ENCODE measurements around the gene GRM7. TPM values are rescaled to one million over a fixed set of nuclear protein-coding genes. Genes with fewer than 3 reads are reported as not detected.

The GRM7 gene
- total and polyA plus RNA-seq, 2 donors (not counting 1 experiment from before 2014, with no cell fraction given) = not detected

DNA sequence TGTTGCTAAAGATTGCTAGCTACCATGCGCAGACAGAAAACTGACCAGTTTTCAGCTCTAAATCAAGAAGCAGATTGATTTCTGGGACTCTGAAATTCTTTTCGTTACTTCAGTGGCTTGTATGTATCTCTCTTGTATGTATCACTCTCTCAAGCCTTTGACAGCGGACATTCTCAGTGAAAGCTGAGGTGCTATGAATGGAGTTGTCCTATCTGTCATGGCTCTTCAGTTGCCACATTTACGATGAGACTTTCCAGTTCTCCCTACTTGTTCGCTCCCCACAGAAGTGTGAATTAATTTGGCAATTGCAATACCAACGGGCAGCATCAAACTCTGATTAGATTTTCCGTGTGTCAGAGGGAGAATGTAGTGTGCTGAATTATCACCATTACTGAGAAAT, 432.4 kb downstream of the GRM7 start:
- no peaks in the 10 kb centered on the region for H3K4me1 ChIP-seq (ENCODE audit: control insufficient read depth in 2 of 2, insufficient read depth in 2 of 2, low read length in 2 of 2)
- no peaks in the 10 kb centered on the region for H3K27me3 ChIP-seq (replicated peaks in 1 of 4; ENCODE audit: control extremely low read depth in 1 of 4, control insufficient read depth in 3 of 4, insufficient read depth in 4 of 4, low read length in 3 of 4)
- H3K27ac ChIP-seq (ENCODE audit: low read length in 2 of 2) = no peak overlapping the region
- H2AFZ ChIP-seq (ENCODE audit: insufficient read depth, low read depth, low read length, poor library complexity, severe bottlenecking) = no peak overlapping the region
- H3K4me2 ChIP-seq (replicated peaks; ENCODE audit: low read depth, low read length, poor library complexity, severe bottlenecking) = no peak overlapping the region
- H3K36me3 ChIP-seq (replicated peaks in 1 of 2; ENCODE audit: control extremely low read depth in 1 of 2, control insufficient read depth in 1 of 2, extremely low read depth in 1 of 2, insufficient read depth in 2 of 2, low read length in 1 of 2) = no peaks in the 10 kb centered on the region
- no peak for ATAC-seq (ENCODE audit: low read depth)
- H3K9me3 Mint-ChIP-seq (ENCODE audit: insufficient read depth) = no peaks in the 10 kb centered on the region
- H4K20me1 ChIP-seq (ENCODE audit: control insufficient read depth, insufficient read depth, low read length, poor library complexity, severe bottlenecking) = no peaks in the 10 kb centered on the region
- intact Hi-C loops (cut with micrococcal nuclease) = no loop called here
- no peak overlapping the region for H3K9ac ChIP-seq (ENCODE audit: low read length)
- ChIA-PET POLR2A (no interaction called here), CTCF (no interaction called here)
- TF ChIP-seq, protein P1, sequence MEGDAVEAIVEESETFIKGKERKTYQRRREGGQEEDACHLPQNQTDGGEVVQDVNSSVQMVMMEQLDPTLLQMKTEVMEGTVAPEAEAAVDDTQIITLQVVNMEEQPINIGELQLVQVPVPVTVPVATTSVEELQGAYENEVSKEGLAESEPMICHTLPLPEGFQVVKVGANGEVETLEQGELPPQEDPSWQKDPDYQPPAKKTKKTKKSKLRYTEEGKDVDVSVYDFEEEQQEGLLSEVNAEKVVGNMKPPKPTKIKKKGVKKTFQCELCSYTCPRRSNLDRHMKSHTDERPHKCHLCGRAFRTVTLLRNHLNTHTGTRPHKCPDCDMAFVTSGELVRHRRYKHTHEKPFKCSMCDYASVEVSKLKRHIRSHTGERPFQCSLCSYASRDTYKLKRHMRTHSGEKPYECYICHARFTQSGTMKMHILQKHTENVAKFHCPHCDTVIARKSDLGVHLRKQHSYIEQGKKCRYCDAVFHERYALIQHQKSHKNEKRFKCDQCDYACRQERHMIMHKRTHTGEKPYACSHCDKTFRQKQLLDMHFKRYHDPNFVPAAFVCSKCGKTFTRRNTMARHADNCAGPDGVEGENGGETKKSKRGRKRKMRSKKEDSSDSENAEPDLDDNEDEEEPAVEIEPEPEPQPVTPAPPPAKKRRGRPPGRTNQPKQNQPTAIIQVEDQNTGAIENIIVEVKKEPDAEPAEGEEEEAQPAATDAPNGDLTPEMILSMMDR (IDR thresholded peaks at IDR 0.05) = no peak
- TF ChIP-seq EZH2 (IDR thresholded peaks at IDR 0.05; ENCODE audit: borderline replicate concordance, insufficient read depth, low read depth, low read length, poor library complexity, severe bottlenecking) = no peak
- H3K27ac Mint-ChIP-seq = no peak overlapping the region
- H3K9me3 ChIP-seq (ENCODE audit: control extremely low read depth in 1 of 3, control insufficient read depth in 2 of 3, insufficient read depth in 1 of 3, low read length in 2 of 3) = no peaks in the 10 kb centered on the region
- no peaks in the 10 kb centered on the region for H3K4me1 Mint-ChIP-seq
- no peak overlapping the region for H3K4me3 ChIP-seq (ENCODE audit: control extremely low read depth in 1 of 5, extremely low read depth in 1 of 5, insufficient read depth in 1 of 5, low read depth in 2 of 5, low read length in 4 of 5)
- no peak overlapping the region for H3K4me3 Mint-ChIP-seq
- H3K27me3 Mint-ChIP-seq = no peaks in the 10 kb centered on the region
- no peak for DNase-seq
- WGBS (ENCODE audit: insufficient coverage) = 94% methylated on average over 2 of the region's 7 CpGs
- H3K79me2 ChIP-seq (ENCODE audit: control insufficient read depth, insufficient read depth, low read length) = no peaks in the 10 kb centered on the region

DNA sequence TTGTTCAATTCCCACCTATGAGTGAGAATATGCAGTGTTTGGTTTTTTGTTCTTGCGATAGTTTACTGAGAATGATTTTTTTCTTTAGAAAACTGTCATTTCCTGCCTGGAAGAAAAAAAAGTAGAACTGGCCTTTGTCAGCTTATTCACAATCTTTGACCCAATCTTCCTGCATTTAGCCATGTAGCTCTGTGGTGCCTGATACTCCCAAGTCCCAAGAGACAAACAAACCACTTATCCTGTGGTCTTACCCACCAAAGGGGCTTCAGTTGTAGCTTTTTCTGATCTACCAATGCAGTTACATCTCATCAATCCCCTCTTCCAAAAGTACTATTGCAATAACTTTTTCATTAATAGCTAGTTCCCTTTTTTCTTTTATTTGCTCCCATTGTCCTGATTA, 444.6 kb downstream of the GRM7 start:
- no peaks in the 10 kb centered on the region for H3K79me2 ChIP-seq (ENCODE audit: control insufficient read depth, insufficient read depth, low read length)
- peaks cover 0 to 3% (median 1%) of the 10 kb centered on the region in 3 donors for H3K9me3 ChIP-seq (ENCODE audit: control extremely low read depth in 1 of 3, control insufficient read depth in 2 of 3, insufficient read depth in 1 of 3, low read length in 2 of 3)
- Mint-ChIP-seq H3K4me1 (no peaks in the 10 kb centered on the region), H3K4me3 (no peak overlapping the region), H3K9me3 (ENCODE audit: insufficient read depth) (peaks cover 5% of the 10 kb centered on the region), H3K27ac (no peak overlapping the region), H3K27me3 (no peaks in the 10 kb centered on the region)
- H3K27me3 ChIP-seq (replicated peaks in 1 of 4; ENCODE audit: control extremely low read depth in 1 of 4, control insufficient read depth in 3 of 4, insufficient read depth in 4 of 4, low read length in 3 of 4) = no peaks in the 10 kb centered on the region
- H2AFZ ChIP-seq (ENCODE audit: insufficient read depth, low read depth, low read length, poor library complexity, severe bottlenecking) = no peak overlapping the region
- ChIA-PET POLR2A (no interaction called here), CTCF (no interaction called here)
- DNase-seq (no peak), ATAC-seq (ENCODE audit: low read depth) (no peak)
- H4K20me1 ChIP-seq (ENCODE audit: control insufficient read depth, insufficient read depth, low read length, poor library complexity, severe bottlenecking) = no peaks in the 10 kb centered on the region
- no peak overlapping the region for H3K27ac ChIP-seq (ENCODE audit: low read length in 2 of 2)
- intact Hi-C loops (cut with micrococcal nuclease) = no loop called here
- H3K4me3 ChIP-seq (ENCODE audit: control extremely low read depth in 1 of 5, extremely low read depth in 1 of 5, insufficient read depth in 1 of 5, low read depth in 2 of 5, low read length in 4 of 5) = no peak overlapping the region
- H3K9ac ChIP-seq (ENCODE audit: low read length) = no peak overlapping the region
- WGBS (ENCODE audit: insufficient coverage) = no CpG with 5 or more reads among the region's 1 CpG
- H3K36me3 ChIP-seq (replicated peaks in 1 of 2; ENCODE audit: control extremely low read depth in 1 of 2, control insufficient read depth in 1 of 2, extremely low read depth in 1 of 2, insufficient read depth in 2 of 2, low read length in 1 of 2) = no peaks in the 10 kb centered on the region
- no peak overlapping the region for H3K4me2 ChIP-seq (replicated peaks; ENCODE audit: low read depth, low read length, poor library complexity, severe bottlenecking)
- TF ChIP-seq, protein P1 (IDR thresholded peaks at IDR 0.05) = no peak
- no peaks in the 10 kb centered on the region for H3K4me1 ChIP-seq (ENCODE audit: control insufficient read depth in 2 of 2, insufficient read depth in 2 of 2, low read length in 2 of 2)
